ENCODE results near the gene MBNL1. TPM values are rescaled to one million over a fixed set of nuclear protein-coding genes. Genes with fewer than 3 reads are reported as not detected.

Gene MBNL1
- total and polyA plus RNA-seq, 2 of the 13 experiments (the other 11 are each of a cell fraction or from before 2014, with no cell fraction given): 27.1 to 55.4 TPM

GRCh38 chr3:152374262-152374990 lies 105.7 kb downstream of the MBNL1 start:
- DNase-seq (ENCODE audit: low spot score) (no peak), FAIRE-seq (no peak), ATAC-seq (no peak)
- Histone ChIP-seq H3K36me3 (replicated peaks in 1 of 2; ENCODE audit: control insufficient read depth in 1 of 2, insufficient read depth in 2 of 2, low read length in 2 of 2) (no peaks in the 10 kb centered on the region), H4K20me1 (ENCODE audit: insufficient read depth, low read length) (peaks cover 4% of the 10 kb centered on the region), H3K4me1 (ENCODE audit: insufficient read depth, low read length) (0 out of 2 replicates have a peak, but pooled peaks cover 8% of the 10 kb centered on the region), H2AFZ (ENCODE audit: low read length) (no peak overlapping the region), H3K9me3 (ENCODE audit: low read length) (no peaks in the 10 kb centered on the region), H3K9ac (ENCODE audit: insufficient read depth, low read depth, low read length) (no peak overlapping the region), H3K79me2 (ENCODE audit: insufficient read depth, low read length) (peaks cover 45% of the 10 kb centered on the region), H3K4me3 (replicated peaks in 1 of 3; ENCODE audit: insufficient read depth in 1 of 3, low read depth in 2 of 3, low read length in 3 of 3) (no peak overlapping the region), H3K27ac (ENCODE audit: extremely low read length, insufficient read depth, low read length) (no peak overlapping the region), H3K4me2 (ENCODE audit: low read depth, low read length) (no peak overlapping the region), H3K27me3 (ENCODE audit: control insufficient read depth in 1 of 2, insufficient read depth in 2 of 2, low read length in 2 of 2) (no peaks in the 10 kb centered on the region)
- intact Hi-C loops (cut with micrococcal nuclease; ENCODE audit: unreplicated experiment): no loop called here
- no TSS peak for BruUV-seq (replicated peaks)
- 98% methylated on average over 3 of the region's 3 CpGs for WGBS (ENCODE audit: low lambda C conversion rate)
- CTCF ChIA-PET (ENCODE audit: low intra/inter-chr PET ratio, low total read pairs): no interaction called here
- in situ Hi-C loops (cut with HindIII; ENCODE audit: extremely low pct_ligation_motif_present, low pct_unique_long_range_greater_than_20kb): no loop called here
- no peak for TF ChIP-seq MATR3 (CRISPR knock-in tag; IDR thresholded peaks at IDR 0.05)
- TF ChIP-seq KLF11 (CRISPR knock-in tag; IDR thresholded peaks at IDR 0.05): no peak
- no peak for TF ChIP-seq GPN1 (CRISPR knock-in tag; IDR thresholded peaks at IDR 0.05; ENCODE audit: borderline replicate concordance)
- TF ChIP-seq CC2D1A (CRISPR knock-in tag; IDR thresholded peaks at IDR 0.05): no peak
- TF ChIP-seq ZMYM3 (CRISPR knock-in tag; IDR thresholded peaks at IDR 0.05): no peak
- TF ChIP-seq NRL (CRISPR knock-in tag; IDR thresholded peaks at IDR 0.05; ENCODE audit: borderline replicate concordance): no peak
- no peak for TF ChIP-seq KLF15 (CRISPR knock-in tag; IDR thresholded peaks at IDR 0.05; ENCODE audit: borderline replicate concordance)
- no peak for TF ChIP-seq ZFP62 (CRISPR knock-in tag; IDR thresholded peaks at IDR 0.05)
- TF ChIP-seq ZNF652 (CRISPR knock-in tag; IDR thresholded peaks at IDR 0.05; ENCODE audit: borderline replicate concordance, low read depth): no peak
- POLR2A ChIA-PET: no interaction called here

DNA sequence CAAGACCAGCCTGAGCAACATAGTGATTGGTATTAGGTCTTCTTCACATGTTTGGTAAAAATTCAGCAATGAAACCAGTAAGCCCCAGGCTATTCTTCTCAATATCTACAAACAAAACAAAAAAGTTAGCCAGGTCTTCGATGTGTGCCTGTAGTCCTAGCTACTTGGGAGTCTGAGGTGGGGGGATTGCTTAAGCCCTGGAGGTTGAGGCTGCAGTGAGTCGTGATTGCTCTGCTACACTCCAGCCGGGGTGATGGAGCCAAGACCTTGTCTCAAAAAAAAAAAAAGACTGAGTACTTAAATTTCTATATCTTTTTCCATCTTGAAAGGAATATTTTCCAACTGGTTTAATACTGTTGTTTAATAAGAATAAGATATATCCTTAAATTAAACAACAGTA lies 106.8 kb downstream of the MBNL1 start:
- WGBS (ENCODE audit: low lambda C conversion rate): 95% methylated on average over 3 of the region's 3 CpGs
- H3K9ac ChIP-seq (ENCODE audit: insufficient read depth, low read depth, low read length): no peak overlapping the region
- ChIA-PET CTCF (ENCODE audit: low intra/inter-chr PET ratio, low total read pairs) (no interaction called here), POLR2A (no interaction called here)
- peaks cover 4% of the 10 kb centered on the region for H4K20me1 ChIP-seq (ENCODE audit: insufficient read depth, low read length)
- intact Hi-C loops (cut with micrococcal nuclease; ENCODE audit: unreplicated experiment) (no loop called here), in situ Hi-C loops (cut with HindIII; ENCODE audit: extremely low pct_ligation_motif_present, low pct_unique_long_range_greater_than_20kb) (no loop called here)
- BruUV-seq (replicated peaks): no TSS peak
- H3K4me1 ChIP-seq (ENCODE audit: insufficient read depth, low read length): peaks cover 15% of the 10 kb centered on the region
- no peak overlapping the region for H3K4me2 ChIP-seq (ENCODE audit: low read depth, low read length)
- no peak overlapping the region for H3K27ac ChIP-seq (ENCODE audit: extremely low read length, insufficient read depth, low read length)
- H3K4me3 ChIP-seq (replicated peaks in 1 of 3; ENCODE audit: insufficient read depth in 1 of 3, low read depth in 2 of 3, low read length in 3 of 3): no peak overlapping the region
- no peaks in the 10 kb centered on the region for H3K36me3 ChIP-seq (replicated peaks in 1 of 2; ENCODE audit: control insufficient read depth in 1 of 2, insufficient read depth in 2 of 2, low read length in 2 of 2)
- no peak overlapping the region for H2AFZ ChIP-seq (ENCODE audit: low read length)
- DNase-seq (ENCODE audit: low spot score) (no peak), FAIRE-seq (no peak), ATAC-seq (no peak)
- no peaks in the 10 kb centered on the region for H3K27me3 ChIP-seq (ENCODE audit: control insufficient read depth in 1 of 2, insufficient read depth in 2 of 2, low read length in 2 of 2)
- H3K9me3 ChIP-seq (ENCODE audit: low read length): no peaks in the 10 kb centered on the region
- peaks cover 40% of the 10 kb centered on the region for H3K79me2 ChIP-seq (ENCODE audit: insufficient read depth, low read length)
- TF ChIP-seq ZNF44 (CRISPR knock-in tag; IDR thresholded peaks at IDR 0.05) (no peak), NBN (conservative IDR thresholded peaks at IDR 0.05) (no peak), TCF12 (IDR thresholded peaks at IDR 0.05) (no peak), TCF12 (CRISPR knock-in tag; IDR thresholded peaks at IDR 0.05) (no peak), MTERF4 (CRISPR knock-in tag; IDR thresholded peaks at IDR 0.05) (no peak), ZBTB1 (CRISPR knock-in tag; IDR thresholded peaks at IDR 0.05; ENCODE audit: borderline replicate concordance) (no peak), PTBP1 (IDR thresholded peaks at IDR 0.05; ENCODE audit: low read depth, low read length, poor library complexity, severe bottlenecking) (no peak), MIER3 (CRISPR knock-in tag; IDR thresholded peaks at IDR 0.05; ENCODE audit: borderline replicate concordance) (no peak), MXI1 (IDR thresholded peaks at IDR 0.05; ENCODE audit: borderline replicate concordance, low read depth, low read length) (no peak), ZFP36 (IDR thresholded peaks at IDR 0.05; ENCODE audit: borderline replicate concordance, low read depth, low read length, partially characterized antibody) (no peak), MYPOP (CRISPR knock-in tag; IDR thresholded peaks at IDR 0.05) (no peak)
